ENCODE measurements around the gene TSSK1B.

DNA sequence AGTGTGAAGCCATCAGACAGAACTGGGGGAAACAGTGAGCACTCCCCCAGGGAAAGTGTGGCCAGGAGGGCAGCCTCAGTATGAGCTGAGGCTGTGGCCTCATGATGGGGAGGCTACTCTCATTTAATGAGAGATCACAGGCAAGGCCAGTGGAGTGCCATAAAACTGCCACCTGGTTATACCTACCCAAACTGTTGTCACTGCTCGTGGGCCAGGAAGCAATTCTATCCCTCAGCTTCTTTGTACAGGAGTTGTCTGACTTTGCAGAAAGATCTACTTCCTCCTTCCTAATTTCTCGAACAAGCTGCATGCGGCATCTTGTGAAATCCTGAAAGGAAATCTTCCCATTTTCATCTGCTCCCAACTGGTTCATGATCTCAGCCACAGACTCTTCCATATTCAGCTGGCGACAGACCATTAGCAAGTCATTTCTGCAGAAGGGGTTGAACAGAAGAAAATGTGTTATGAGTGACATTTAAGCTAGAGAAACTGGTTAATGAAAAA, 50.0 kb downstream of the TSSK1B start:
- no peak for TF ChIP-seq POLR2AphosphoS5 (IDR thresholded peaks at IDR 0.05; ENCODE audit: low read depth, low read length)
- no peak for TF ChIP-seq FOXP2 (optimal IDR thresholded peaks at IDR 0.05; ENCODE audit: borderline replicate concordance, extremely low read depth, extremely low read length, insufficient read depth)
- TF ChIP-seq, protein P1, sequence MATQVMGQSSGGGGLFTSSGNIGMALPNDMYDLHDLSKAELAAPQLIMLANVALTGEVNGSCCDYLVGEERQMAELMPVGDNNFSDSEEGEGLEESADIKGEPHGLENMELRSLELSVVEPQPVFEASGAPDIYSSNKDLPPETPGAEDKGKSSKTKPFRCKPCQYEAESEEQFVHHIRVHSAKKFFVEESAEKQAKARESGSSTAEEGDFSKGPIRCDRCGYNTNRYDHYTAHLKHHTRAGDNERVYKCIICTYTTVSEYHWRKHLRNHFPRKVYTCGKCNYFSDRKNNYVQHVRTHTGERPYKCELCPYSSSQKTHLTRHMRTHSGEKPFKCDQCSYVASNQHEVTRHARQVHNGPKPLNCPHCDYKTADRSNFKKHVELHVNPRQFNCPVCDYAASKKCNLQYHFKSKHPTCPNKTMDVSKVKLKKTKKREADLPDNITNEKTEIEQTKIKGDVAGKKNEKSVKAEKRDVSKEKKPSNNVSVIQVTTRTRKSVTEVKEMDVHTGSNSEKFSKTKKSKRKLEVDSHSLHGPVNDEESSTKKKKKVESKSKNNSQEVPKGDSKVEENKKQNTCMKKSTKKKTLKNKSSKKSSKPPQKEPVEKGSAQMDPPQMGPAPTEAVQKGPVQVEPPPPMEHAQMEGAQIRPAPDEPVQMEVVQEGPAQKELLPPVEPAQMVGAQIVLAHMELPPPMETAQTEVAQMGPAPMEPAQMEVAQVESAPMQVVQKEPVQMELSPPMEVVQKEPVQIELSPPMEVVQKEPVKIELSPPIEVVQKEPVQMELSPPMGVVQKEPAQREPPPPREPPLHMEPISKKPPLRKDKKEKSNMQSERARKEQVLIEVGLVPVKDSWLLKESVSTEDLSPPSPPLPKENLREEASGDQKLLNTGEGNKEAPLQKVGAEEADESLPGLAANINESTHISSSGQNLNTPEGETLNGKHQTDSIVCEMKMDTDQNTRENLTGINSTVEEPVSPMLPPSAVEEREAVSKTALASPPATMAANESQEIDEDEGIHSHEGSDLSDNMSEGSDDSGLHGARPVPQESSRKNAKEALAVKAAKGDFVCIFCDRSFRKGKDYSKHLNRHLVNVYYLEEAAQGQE (IDR thresholded peaks at IDR 0.05; ENCODE audit: insufficient read depth in 1 of 2, low read depth in 2 of 2, low read length in 2 of 2), result no peak
- TF ChIP-seq SIN3A (IDR thresholded peaks at IDR 0.05; ENCODE audit: borderline replicate concordance, insufficient read depth, low read length), result no peak
- no peak for TF ChIP-seq TAF1 (IDR thresholded peaks at IDR 0.05; ENCODE audit: borderline replicate concordance, insufficient read depth, low read length)
